Measurements from ENCODE around the gene TPRX1. TPM values are rescaled to one million over a fixed set of nuclear protein-coding genes. Genes with fewer than 3 reads are reported as not detected.

TPRX1 gene
- total and polyA plus RNA-seq, 2 donors (not counting 3 experiments of a cell fraction or from before 2014, with no cell fraction given): not detected

- TF ChIP-seq GATA2 (IDR thresholded peaks at IDR 0.05; ENCODE audit: insufficient read depth, insufficient read length, low read depth, low read length): no peak
- no peak for TF ChIP-seq FOS (IDR thresholded peaks at IDR 0.05; ENCODE audit: borderline replicate concordance, insufficient read depth, low read length)
- TF ChIP-seq POLR2A (IDR thresholded peaks at IDR 0.05; ENCODE audit: low read depth, low read length): no peak
- TF ChIP-seq, protein P1, sequence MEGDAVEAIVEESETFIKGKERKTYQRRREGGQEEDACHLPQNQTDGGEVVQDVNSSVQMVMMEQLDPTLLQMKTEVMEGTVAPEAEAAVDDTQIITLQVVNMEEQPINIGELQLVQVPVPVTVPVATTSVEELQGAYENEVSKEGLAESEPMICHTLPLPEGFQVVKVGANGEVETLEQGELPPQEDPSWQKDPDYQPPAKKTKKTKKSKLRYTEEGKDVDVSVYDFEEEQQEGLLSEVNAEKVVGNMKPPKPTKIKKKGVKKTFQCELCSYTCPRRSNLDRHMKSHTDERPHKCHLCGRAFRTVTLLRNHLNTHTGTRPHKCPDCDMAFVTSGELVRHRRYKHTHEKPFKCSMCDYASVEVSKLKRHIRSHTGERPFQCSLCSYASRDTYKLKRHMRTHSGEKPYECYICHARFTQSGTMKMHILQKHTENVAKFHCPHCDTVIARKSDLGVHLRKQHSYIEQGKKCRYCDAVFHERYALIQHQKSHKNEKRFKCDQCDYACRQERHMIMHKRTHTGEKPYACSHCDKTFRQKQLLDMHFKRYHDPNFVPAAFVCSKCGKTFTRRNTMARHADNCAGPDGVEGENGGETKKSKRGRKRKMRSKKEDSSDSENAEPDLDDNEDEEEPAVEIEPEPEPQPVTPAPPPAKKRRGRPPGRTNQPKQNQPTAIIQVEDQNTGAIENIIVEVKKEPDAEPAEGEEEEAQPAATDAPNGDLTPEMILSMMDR (IDR thresholded peaks at IDR 0.05; ENCODE audit: extremely low read depth in 1 of 2, insufficient read depth in 1 of 2, low read depth in 1 of 2, low read length in 2 of 2): no peak
- TF ChIP-seq MYC (IDR thresholded peaks at IDR 0.05; ENCODE audit: low read depth, low read length): no peak
- peaks cover 16 to 50% of the 10 kb centered on the region in 2 experiments for H3K36me3 ChIP-seq (ENCODE audit: control insufficient read depth in 2 of 2, extremely low read depth in 1 of 2, insufficient read depth in 2 of 2, low read length in 2 of 2)
- no peak overlapping the region for H3K27ac ChIP-seq (ENCODE audit: insufficient read depth, low read depth, low read length)
- DNase-seq (ENCODE audit: low read depth, low spot score) (no peak), FAIRE-seq (no peak)
- no TSS peak for BruUV-seq (replicated peaks)
- H2AFZ ChIP-seq (ENCODE audit: low read depth, low read length): no peak overlapping the region
- H3K4me1 ChIP-seq (ENCODE audit: control insufficient read depth, extremely low read depth, insufficient read depth, low read length): no peaks in the 10 kb centered on the region
- no peaks in the 10 kb centered on the region for H3K27me3 ChIP-seq (ENCODE audit: control insufficient read depth in 2 of 2, insufficient read depth in 2 of 2, low read length in 2 of 2)
- no peaks in the 10 kb centered on the region for H3K9me3 ChIP-seq (replicated peaks; ENCODE audit: control insufficient read depth, insufficient read depth, low read length)
- no peaks in the 10 kb centered on the region for H4K20me1 ChIP-seq (replicated peaks; ENCODE audit: control insufficient read depth, extremely low read depth, insufficient read depth, low read length)
- H3K4me3 ChIP-seq (replicated peaks in 1 of 3; ENCODE audit: insufficient read depth in 1 of 3, low read depth in 1 of 3, low read length in 3 of 3): no peak overlapping the region
- CTCF ChIA-PET: interaction anchor here (1.2 to 2.1 kb wide), 4 partner anchors 9 to 44 kb away, joined by 3 to 8 read pairs (median 4); partner anchors contain the start of gene EHD2
- no peak overlapping the region for H3K9ac ChIP-seq (replicated peaks; ENCODE audit: extremely low read depth, insufficient read depth, low read length)
- dilution Hi-C loops (cut with MboI; ENCODE audit: extremely low pct_ligation_motif_present, low sequenced_read_pairs): no loop called here
- intact Hi-C loops (cut with micrococcal nuclease): no loop called here
- H3K9me1 ChIP-seq (replicated peaks; ENCODE audit: control insufficient read depth, extremely low read depth, insufficient read depth, low read length): no peaks in the 10 kb centered on the region
- POLR2A ChIA-PET: no interaction called here
- no peak overlapping the region for H3K4me2 ChIP-seq (ENCODE audit: insufficient read depth, low read length)
- H3K79me2 ChIP-seq (ENCODE audit: control insufficient read depth, insufficient read depth, low read length): no peaks in the 10 kb centered on the region
Measured at GRCh38 chr19:47756627-47756929, 47.8 kb downstream of the TPRX1 start.

Data from endothelial cell of umbilical vein (primary cell).